ES-I3 (cell line): Measurements from ENCODE around the gene MAPKBP1.
"Not testable (repeated sequence)": the region's sequence is repeated elsewhere in the genome, so short reads cannot be mapped to it uniquely, and the experiment has no call there.

Experiments
- H3K36me3 ChIP-seq: 2 replicates; pipeline ENCODE4 v1.6.1; 2013; ENCODE audit warnings: mild to moderate bottlenecking, low read length, control low read depth, moderate library complexity; ENCODE audit not compliant: insufficient read depth
- H3K4me1 ChIP-seq: 2 replicates; pipeline ENCODE4 v1.6.1; 2013; ENCODE audit warnings: mild to moderate bottlenecking, control low read depth, low read length; ENCODE audit not compliant: insufficient read depth
- H3K9ac ChIP-seq: 2 replicates; pipeline ENCODE4 v1.6.1; 2013; ENCODE audit warnings: low read depth, mild to moderate bottlenecking, low read length, moderate library complexity
- H3K9me3 ChIP-seq: 2 replicates; pipeline ENCODE4 v1.6.1; 2013; ENCODE audit warnings: mild to moderate bottlenecking, low read length, moderate library complexity; ENCODE audit not compliant: control insufficient read depth, insufficient read depth

The MAPKBP1 gene

GRCh38 chr15:41821831-41822230 is 47.5 kb downstream of the MAPKBP1 start:
- H3K36me3 ChIP-seq: no peaks in the 10 kb centered on the region; the same call in 1 of the 2 replicates
- H3K9me3 ChIP-seq: no peaks in the 10 kb centered on the region
- H3K9ac ChIP-seq: no peak overlapping the region
- H3K4me1 ChIP-seq: no peaks in the 10 kb centered on the region; the same call in 1 of the 2 replicates

- H3K4me1 ChIP-seq: no peaks in the 10 kb centered on the region; the same call in 1 of the 2 replicates
- no peaks in the 10 kb centered on the region; the same call in 1 of the 2 replicates for H3K36me3 ChIP-seq
- H3K9ac ChIP-seq: no peak overlapping the region
- H3K9me3 ChIP-seq: no peaks in the 10 kb centered on the region
These were observed 48.2 kb downstream of the MAPKBP1 start for GRCh38 chr15:41822471-41822870.

- Histone ChIP-seq H3K9ac (no peak overlapping the region), H3K9me3 (no peaks in the 10 kb centered on the region), H3K36me3 (no peaks in the 10 kb centered on the region; the same call in 1 of the 2 replicates), H3K4me1 (no peaks in the 10 kb centered on the region; the same call in 1 of the 2 replicates)
These were observed 48.7 kb downstream of the MAPKBP1 start for GRCh38 chr15:41822957-41823356.

- Histone ChIP-seq H3K36me3 (no peaks in the 10 kb centered on the region; the same call in 1 of the 2 replicates), H3K9ac (no peak overlapping the region), H3K4me1 (no peaks in the 10 kb centered on the region; the same call in 1 of the 2 replicates), H3K9me3 (no peaks in the 10 kb centered on the region)
These were observed 49.2 kb downstream of the MAPKBP1 start for GRCh38 chr15:41823502-41823901.

GRCh38 chr15:41824062-41824745 is 49.9 kb downstream of the MAPKBP1 start:
- Histone ChIP-seq H3K4me1 (peaks cover 6% of the 10 kb centered on the region), H3K9me3 (no peaks in the 10 kb centered on the region), H3K36me3 (no peaks in the 10 kb centered on the region), H3K9ac (no peak overlapping the region)

GRCh38 chr15:41825145-41825544 is 50.9 kb downstream of the MAPKBP1 start:
- H3K4me1 ChIP-seq: peaks cover 6% of the 10 kb centered on the region
- H3K9ac ChIP-seq: no peak overlapping the region
- H3K9me3 ChIP-seq: no peaks in the 10 kb centered on the region
- no peaks in the 10 kb centered on the region for H3K36me3 ChIP-seq

GRCh38 chr15:41825572-41826535 is 51.6 kb downstream of the MAPKBP1 start:
- Histone ChIP-seq H3K4me1 (peaks cover 6% of the 10 kb centered on the region), H3K36me3 (no peaks in the 10 kb centered on the region), H3K9ac (no peak overlapping the region), H3K9me3 (no peaks in the 10 kb centered on the region)

GRCh38 chr15:41827290-41827879 is 53.1 kb downstream of the MAPKBP1 start:
- Histone ChIP-seq H3K36me3 (no peaks in the 10 kb centered on the region), H3K9ac (peak overlapping the region; percentile 87), H3K4me1 (peaks cover 6% of the 10 kb centered on the region), H3K9me3 (no peaks in the 10 kb centered on the region)

GRCh38 chr15:41827880-41828806 is 53.9 kb downstream of the MAPKBP1 start, which contains the start of gene JMJD7:
Gene JMJD7, plus strand, starts transcription at chr15:41828092. Its CDS starts 33 bp downstream, at chr15:41828125.
- Histone ChIP-seq H3K9me3 (no peaks in the 10 kb centered on the region), H3K4me1 (peaks cover 6% of the 10 kb centered on the region), H3K9ac (peak within 1 kb of the TSS; percentile 87), H3K36me3 (no peaks in the 10 kb centered on the region)

GRCh38 chr15:41828807-41829141 is 54.5 kb downstream of the MAPKBP1 start:
- no peaks in the 10 kb centered on the region for H3K9me3 ChIP-seq
- H3K9ac ChIP-seq: peak overlapping the region; percentile 87
- H3K36me3 ChIP-seq: no peaks in the 10 kb centered on the region
- H3K4me1 ChIP-seq: peaks cover 6% of the 10 kb centered on the region

GRCh38 chr15:41829959-41830646 is 55.8 kb downstream of the MAPKBP1 start:
- no peak overlapping the region for H3K9ac ChIP-seq
- H3K36me3 ChIP-seq: no peaks in the 10 kb centered on the region
- H3K9me3 ChIP-seq: no peaks in the 10 kb centered on the region
- peaks cover 6% of the 10 kb centered on the region for H3K4me1 ChIP-seq

GRCh38 chr15:41831291-41831690 is 57.0 kb downstream of the MAPKBP1 start:
- H3K4me1 ChIP-seq, H3K9me3 ChIP-seq, H3K9ac ChIP-seq, H3K36me3 ChIP-seq: not testable (repeated sequence)

- Histone ChIP-seq H3K4me1 (peaks cover 6% of the 10 kb centered on the region), H3K9ac (no peak overlapping the region), H3K9me3 (no peaks in the 10 kb centered on the region)
These were observed 57.9 kb downstream of the MAPKBP1 start for GRCh38 chr15:41832208-41832607.

More at GRCh38 chr15:41832208-41832607, 57.9 kb downstream of the MAPKBP1 start:
- H3K36me3 ChIP-seq: peaks cover 3% of the 10 kb centered on the region
